Heart right ventricle (tissue), 16 donors: ENCODE results near the gene CCR3. TPM values are rescaled to one million over a fixed set of nuclear protein-coding genes. Genes with fewer than 3 reads are reported as not detected.
A peak's percentile ranks its signal among the peaks of the same experiment; 100 is the strongest.

Source experiments
- ATAC-seq, 8 donors: fragments of 200-7000 bp; cut with Tn5 transposase; one replicate each; pipeline ENCODE4 v1.9.1; 2020; ENCODE audit warnings: mild to moderate bottlenecking in 8 of 8, moderate library complexity in 8 of 8, moderate number of reproducible peaks in 1 of 8
- DNase-seq, 2 donors: peaks; one replicate each; pipeline ENCODE4 v3.0.0-alpha.2; 2020
- H3K27ac ChIP-seq, 10 donors: fragments of 200-600 bp; sonication (generic) in 2 of 10; one replicate each; pipeline versions ENCODE4 v1.5.0 to v1.8.0; 2020 to 2022; ENCODE audit warnings: mild to moderate bottlenecking in 3 of 10
- H3K27me3 ChIP-seq, 7 donors: fragments of 200-600 bp; one replicate each; pipeline ENCODE4 v1.8.0; 2021 to 2022; ENCODE audit warnings: mild to moderate bottlenecking in 2 of 7
- H3K36me3 ChIP-seq, 9 donors: fragments of 200-600 bp; sonication (generic) in 1 of 9; one replicate each; pipeline versions ENCODE4 v1.5.0 to v1.8.0; 2020 to 2022; ENCODE audit warnings: mild to moderate bottlenecking in 2 of 9
- H3K4me1 ChIP-seq, 9 donors: fragments of 200-600 bp; sonication (generic) in 1 of 9; one replicate each; pipeline versions ENCODE4 v1.5.0 to v1.8.0; 2020 to 2022; ENCODE audit warnings: mild to moderate bottlenecking in 4 of 9
- H3K4me3 ChIP-seq, 10 donors: fragments of 200-600 bp; sonication (generic) in 2 of 10; one replicate each; pipeline versions ENCODE4 v1.5.0 to v1.8.0; 2020 to 2022; ENCODE audit warnings: mild to moderate bottlenecking in 7 of 10, moderate library complexity in 2 of 10
- H3K9me3 ChIP-seq, 11 donors: fragments of 200-600 bp in 10 of 11; sonication (generic) in 2 of 11; one replicate each; pipeline versions ENCODE4 v1.5.0 to v1.8.0; 2013 to 2022; ENCODE audit warnings: mild to moderate bottlenecking in 2 of 11, control low read depth in 1 of 11, moderate library complexity in 1 of 11
- CTCF ChIP-seq, 9 donors: fragments of 200-600 bp; sonication (generic) in 2 of 9; IDR thresholded peaks; one replicate each; pipeline versions ENCODE4 v1.5.0 to v1.8.0; 2021 to 2022; ENCODE audit warnings: antibody characterized with exemption in 9 of 9, mild to moderate bottlenecking in 5 of 9, moderate library complexity in 1 of 9
- WGBS, 2 donors: extraction: QIAGEN DNeasy Blood & Tissue Kit; methylation state at CpG; one replicate each; pipeline ENCODE4 v1.1.7; 2013; ENCODE audit warnings: inconsistent platforms in 1 of 2; 5-methylcytosine and 5-hydroxymethylcytosine counted together
- intact Hi-C, 10 donors: fragments of 100-400 bp; cut with DNase I; formaldehyde crosslinking; loops; one replicate each; pipeline versions ENCODE4 v1.11.1 to v1.14.2; 2022
- polyA plus RNA-seq, 2 donors: library from polyadenylated mRNA; stranded (reverse); fragments of 200-250 nt; gene quantifications; one replicate each; pipeline ENCODE4 v1.2.3, GENCODE V29; 2013
- total RNA-seq, 10 donors: library from RNA; stranded (reverse); fragmentation: NEBNext Ultra II Directional in 3 of 10; extraction: Animal tissue kit (Norgen Biotek cat#: 25700) in 3 of 10; gene quantifications; one replicate each; pipeline versions ENCODE4 v1.2.1 to v1.2.4, GENCODE V29; 2021 to 2023
- donor health status: Arrhythmogenic right ventricular cardiomyopathy.
- donor health status: ischemic (EF 13 %, LVEDD 7.1; RV severe dilation, severe dysfunction).
- donor health status: healthy with polysubstance abuse.
- donor health status: DM: no; HTN: yes; CAD: no.
- donor health status: DM: no; HTN: no; CAD: no.
- donor health status: ischemic (EF 25% LVEDD 6.9; RV normal size, moderate dysfunction).
- donor health status: ischemic (EF 25% LVEDD 5.7; RV mildly dilated, moderate dysfunction).
- donor health status: healthy.
- donor health status: DM: yes; HTN: yes; CAD: no.
- donor health status: Ischemic cardiomyopathy.
- donor health status: ischemic (EF 35%, LVEDD 5.7; RV mildly dilated, moderate dysfunction).
- donor health status: nonischemic (EF 11% LVEDD 7.7; RV severe dilation, severe dysfunction).
- donor health status: DM: yes; HTN: yes; CAD: no.
- donor health status: PGD.
- donor health status: ischemic (EF 29% LVEDD 5.4; RV normal size, mild dysfunction).
- donor health status: nonischemic (EF 23%, LVEDD 6.1; RV moderate dilation, normal function).

Gene CCR3
- total and polyA plus RNA-seq, 12 donors, result 0.61 to 0.67 TPM; not detected in 10

GRCh38 chr3:46298871-46299607, 56.8 kb downstream of the CCR3 start:
- intact Hi-C loops, result no loop called here
- WGBS, 2 donors, result 74 to 84% methylated on average over 9 of the region's 9 CpGs
- no peak for DNase-seq
- Histone ChIP-seq H3K27me3 (no peaks in the 10 kb centered on the region), H3K27ac (peak overlapping the region in 1 of 10 donors; percentile 84), H3K4me3 (no peak overlapping the region), H3K36me3 (no peaks in the 10 kb centered on the region), H3K9me3 (no peaks in the 10 kb centered on the region), H3K4me1 (peaks cover 0 to 71% (median 0%) of the 10 kb centered on the region in 9 donors)
- no peak for TF ChIP-seq CTCF (IDR thresholded peaks at IDR 0.05)
- ATAC-seq, result no peak

- ATAC-seq (peak in 4 of 8 donors; percentile 23 to 52 (median 34)), DNase-seq (no peak)
- intact Hi-C loops, result no loop called here
- whole genome bisulfite sequencing, 2 donors, result 77 to 82% methylated on average over 5 of the region's 5 CpGs
- no peak for TF ChIP-seq CTCF (IDR thresholded peaks at IDR 0.05)
- Histone ChIP-seq H3K36me3 (no peaks in the 10 kb centered on the region), H3K9me3 (no peaks in the 10 kb centered on the region), H3K4me1 (peaks cover 0 to 69% (median 0%) of the 10 kb centered on the region in 9 donors), H3K27me3 (no peaks in the 10 kb centered on the region), H3K4me3 (no peak overlapping the region), H3K27ac (peak overlapping the region in 1 of 10 donors; percentile 84)
Observed at GRCh38 chr3:46299608-46300460, 57.6 kb downstream of the CCR3 start.

- H3K27ac ChIP-seq, result peak overlapping the region in 1 of 10 donors; percentile 84
Observed at GRCh38 chr3:46300461-46300789, 58.2 kb downstream of the CCR3 start.

More at GRCh38 chr3:46300461-46300789, 58.2 kb downstream of the CCR3 start:
- Histone ChIP-seq H3K9me3 (no peaks in the 10 kb centered on the region), H3K36me3 (no peaks in the 10 kb centered on the region), H3K4me1 (peaks cover 0 to 68% (median 0%) of the 10 kb centered on the region in 9 donors), H3K27me3 (no peaks in the 10 kb centered on the region), H3K4me3 (no peak overlapping the region)
- 74 to 78% methylated on average over 3 of the region's 3 CpGs for WGBS, 2 donors
- peak in 1 of 8 donors; percentile 11 for ATAC-seq
- no peak for TF ChIP-seq CTCF (IDR thresholded peaks at IDR 0.05)
- intact Hi-C loops, result no loop called here
- no peak for DNase-seq
